Measurements from ENCODE around the gene ESPNL. TPM values are rescaled to one million over a fixed set of nuclear protein-coding genes. Genes with fewer than 3 reads are reported as not detected.

Gene ESPNL
- total and polyA plus RNA-seq, 2 of the 4 experiments (the other 2 are of a cell fraction): 2.0 TPM

- H2BK15ac ChIP-seq (ENCODE audit: low read depth, low read length): no peak overlapping the region
- no peak overlapping the region for H2AFZ ChIP-seq (replicated peaks; ENCODE audit: low read length, poor library complexity)
- no TSS peak for BruUV-seq (replicated peaks)
- no peak overlapping the region for H3K4me2 ChIP-seq (ENCODE audit: low read depth, low read length)
- H3K9me1 ChIP-seq (ENCODE audit: insufficient read depth, low read length): peaks cover 3% of the 10 kb centered on the region
- no peak overlapping the region for H3K18ac ChIP-seq (ENCODE audit: low read depth, low read length)
- in situ Hi-C loops (cut with MboI; ENCODE audit: low sequenced_read_pairs) (no loop called here), intact Hi-C loops (cut with micrococcal nuclease) (no loop called here), dilution Hi-C loops (cut with HindIII; ENCODE audit: low sequenced_read_pairs, unreplicated experiment) (no loop called here)
- CTCF ChIA-PET: no interaction called here
- H3K4ac ChIP-seq (ENCODE audit: low read depth, low read length): no peak overlapping the region
- no peak overlapping the region for H3K4me3 ChIP-seq (ENCODE audit: insufficient read depth, low read depth, low read length)
- no peak overlapping the region for H2AK5ac ChIP-seq (ENCODE audit: low read depth, low read length)
- H3K23ac ChIP-seq (ENCODE audit: low read depth, low read length): no peak overlapping the region
- DNase-seq: no peak
- POLR2A ChIA-PET (ENCODE audit: unreplicated experiment): no interaction called here
- 100% methylated on average over 1 of the region's 7 CpGs; no CpG with 5 or more reads in 1 of the 2 experiments for WGBS, 2 experiments (ENCODE audit: extremely low coverage in 2 of 2, insufficient read length in 1 of 2)
- H3K14ac ChIP-seq (replicated peaks; ENCODE audit: low read depth, low read length): no peak overlapping the region
- H2BK120ac ChIP-seq (ENCODE audit: low read depth, low read length): no peak overlapping the region
- no peak overlapping the region for H3K27ac ChIP-seq (ENCODE audit: insufficient read depth, low read length)
- no peaks in the 10 kb centered on the region for H3K4me1 ChIP-seq (ENCODE audit: control insufficient read depth, insufficient read depth, low read length)
- no peak overlapping the region for H3K9ac ChIP-seq (ENCODE audit: low read depth, low read length)
- H3K36me3 ChIP-seq (ENCODE audit: control insufficient read depth, insufficient read depth, low read length): peaks cover 32% of the 10 kb centered on the region
- H4K20me1 ChIP-seq (ENCODE audit: insufficient read depth, low read length): no peaks in the 10 kb centered on the region; the same call in 1 of the 2 replicates
- TF ChIP-seq FOS (IDR thresholded peaks at IDR 0.05; ENCODE audit: low read depth, low read length): no peak
- TF ChIP-seq NFE2L2 (IDR thresholded peaks at IDR 0.05; ENCODE audit: low read depth, low read length): no peak
- TF ChIP-seq BHLHE40 (IDR thresholded peaks at IDR 0.05; ENCODE audit: low read depth, low read length): no peak
- TF ChIP-seq ELK1 (IDR thresholded peaks at IDR 0.05; ENCODE audit: borderline replicate concordance, low read depth, low read length): no peak
- TF ChIP-seq POLR2A (IDR thresholded peaks at IDR 0.05; ENCODE audit: low read depth, low read length): no peak
- TF ChIP-seq CEBPB (IDR thresholded peaks at IDR 0.05; ENCODE audit: low read depth, low read length): no peak
- TF ChIP-seq CHD1 (IDR thresholded peaks at IDR 0.05; ENCODE audit: low read depth, low read length): no peak
- TF ChIP-seq RCOR1 (IDR thresholded peaks at IDR 0.05; ENCODE audit: insufficient replicate concordance, low read length): no peak
- TF ChIP-seq CTCF (conservative IDR thresholded peaks at IDR 0.05; ENCODE audit: low read depth, low read length): no peak
- H4K91ac ChIP-seq (ENCODE audit: insufficient read depth, low read depth, low read length): no peak overlapping the region
- peaks cover 3% of the 10 kb centered on the region; the same call in 1 of the 2 replicates for H3K9me3 ChIP-seq (ENCODE audit: control insufficient read depth, insufficient read depth, low read length)
- no peak overlapping the region for H2AK9ac ChIP-seq (replicated peaks; ENCODE audit: low read depth, low read length, poor library complexity)
- no peak overlapping the region for H2BK5ac ChIP-seq (ENCODE audit: low read depth, low read length, poor library complexity, severe bottlenecking)
- no peak for ATAC-seq (ENCODE audit: low read depth)
- H3K79me1 ChIP-seq (ENCODE audit: low read depth in 1 of 2, low read length in 2 of 2): no peaks in the 10 kb centered on the region
- H4K8ac ChIP-seq (ENCODE audit: low read depth in 2 of 2, low read length in 2 of 2): no peak overlapping the region
- no peak overlapping the region for H3K56ac ChIP-seq (ENCODE audit: extremely low read depth, insufficient read depth, low read length)
- no peak overlapping the region for H4K5ac ChIP-seq (ENCODE audit: low read depth, low read length)
- H3K27me3 ChIP-seq (ENCODE audit: control insufficient read depth, insufficient read depth, low read length): no peaks in the 10 kb centered on the region
- H2BK20ac ChIP-seq (ENCODE audit: low read depth, low read length): no peak overlapping the region
Observed at GRCh38 chr2:238082827-238083226, 17.3 kb upstream of the ESPNL start.

Measured in IMR-90 (cell line).